H4 (cell line): ENCODE measurements around the gene SLC22A5. TPM values are rescaled to one million over a fixed set of nuclear protein-coding genes. Genes with fewer than 3 reads are reported as not detected.

Source experiments
- DNase-seq: peaks from one replicate; pipeline ENCODE4 v3.0.0-alpha.2; 2015; ENCODE audit warnings: low spot score
- total RNA-seq: library from RNA; depleted of rRNA; stranded (reverse); fragments of >200 nt; shearing (Covaris generic); gene quantifications from 2 replicates; pipeline ENCODE4 v1.2.3, GENCODE V29; 2014

The SLC22A5 gene
- total RNA-seq, 1 experiment from 2014 or later = 6.9 TPM

DNA sequence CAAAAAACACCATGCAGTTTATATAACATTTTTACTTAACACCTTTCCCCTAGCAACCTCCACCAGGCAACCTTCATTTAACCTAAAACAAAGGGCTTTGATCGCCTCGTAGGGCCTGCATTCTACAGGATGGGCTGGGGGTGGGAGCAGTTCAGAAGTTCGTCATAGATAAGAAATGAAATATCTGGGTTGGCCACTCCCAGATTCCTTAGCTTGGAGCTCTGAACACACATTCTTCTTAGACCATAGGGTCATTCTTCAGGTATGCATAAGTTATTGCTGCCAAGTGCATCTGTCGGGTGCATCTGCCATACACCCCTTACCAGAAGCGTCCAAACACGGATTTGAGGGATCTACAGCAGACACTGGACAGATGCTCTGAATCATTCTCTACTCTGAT, 4.3 kb upstream of the SLC22A5 start:
- no peak for DNase-seq

DNA sequence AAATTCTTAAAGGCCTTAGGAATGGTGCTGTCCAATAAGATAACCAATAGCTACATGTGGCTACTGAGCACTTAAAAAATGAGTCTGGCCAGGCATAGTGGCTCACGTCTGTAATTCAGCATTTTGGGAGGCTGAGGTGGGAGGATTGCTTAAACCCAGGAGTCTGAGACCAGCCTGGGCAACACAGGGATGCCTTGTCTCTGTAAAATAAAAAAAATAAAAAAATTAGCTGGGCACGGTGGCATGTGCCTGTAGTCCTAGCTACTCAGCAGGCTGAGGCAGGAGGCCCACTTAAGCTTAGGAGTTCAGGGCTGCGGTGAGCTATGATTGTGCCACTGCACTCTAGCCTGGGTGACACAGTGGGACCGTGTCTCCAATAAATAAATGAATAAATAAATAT, 1.3 kb upstream of the SLC22A5 start:
- no peak for DNase-seq

DNA sequence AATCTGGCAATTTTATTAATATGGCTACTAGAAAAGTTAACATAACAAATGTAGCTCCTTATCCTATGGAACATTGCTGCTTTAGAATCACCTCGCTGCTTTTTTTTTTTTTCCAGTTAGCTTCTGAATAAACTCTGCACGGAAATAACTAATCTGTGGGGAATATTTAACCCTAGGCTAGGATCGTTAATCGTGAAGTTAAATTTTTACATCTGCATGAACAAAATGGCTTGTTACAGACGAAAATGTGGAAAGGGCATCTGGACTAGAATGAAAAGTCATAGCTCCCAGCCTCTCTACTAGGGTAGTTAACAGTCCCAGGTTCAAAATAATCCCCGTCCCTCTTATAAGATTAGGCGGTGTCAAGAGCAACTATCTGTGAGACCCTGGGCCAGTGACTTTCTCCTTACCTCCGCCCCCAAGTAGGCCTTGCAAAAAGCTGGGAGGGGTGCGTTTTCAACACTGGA, 470 bp upstream of the SLC22A5 start:
- no peak for DNase-seq

DNA sequence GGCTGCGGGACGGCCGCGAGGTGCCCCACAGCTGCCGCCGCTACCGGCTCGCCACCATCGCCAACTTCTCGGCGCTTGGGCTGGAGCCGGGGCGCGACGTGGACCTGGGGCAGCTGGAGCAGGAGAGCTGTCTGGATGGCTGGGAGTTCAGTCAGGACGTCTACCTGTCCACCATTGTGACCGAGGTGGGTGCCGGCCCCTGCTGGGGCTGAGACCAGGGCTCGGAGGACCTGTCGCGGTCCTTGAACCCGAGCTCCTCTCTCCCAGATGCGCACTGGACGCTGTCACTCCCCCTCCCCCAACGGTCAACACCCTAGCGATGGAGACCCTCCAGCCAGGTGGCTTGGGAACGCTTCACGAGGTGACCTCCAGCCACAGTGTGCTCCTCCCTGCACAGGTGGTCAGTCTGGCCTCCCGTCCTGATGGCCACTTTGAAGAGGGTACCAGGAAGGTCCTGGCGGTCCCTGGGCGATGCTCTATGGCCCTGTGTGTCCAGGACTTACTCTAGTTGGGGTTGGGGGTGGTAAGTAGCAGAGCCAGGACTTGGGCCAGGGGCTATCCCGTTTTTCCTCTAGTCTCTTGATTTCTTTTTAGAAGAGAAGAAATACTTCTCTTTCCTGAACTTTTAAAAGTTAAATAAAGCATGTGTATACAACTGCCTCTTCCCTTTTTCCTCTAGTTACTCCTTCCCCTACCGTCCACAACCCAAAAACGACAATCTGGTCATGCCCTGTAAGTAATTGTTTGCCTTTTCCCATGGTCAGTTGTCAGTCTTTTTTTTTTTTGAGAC, 866 bp downstream of the SLC22A5 start:
- DNase-seq = no peak

DNA sequence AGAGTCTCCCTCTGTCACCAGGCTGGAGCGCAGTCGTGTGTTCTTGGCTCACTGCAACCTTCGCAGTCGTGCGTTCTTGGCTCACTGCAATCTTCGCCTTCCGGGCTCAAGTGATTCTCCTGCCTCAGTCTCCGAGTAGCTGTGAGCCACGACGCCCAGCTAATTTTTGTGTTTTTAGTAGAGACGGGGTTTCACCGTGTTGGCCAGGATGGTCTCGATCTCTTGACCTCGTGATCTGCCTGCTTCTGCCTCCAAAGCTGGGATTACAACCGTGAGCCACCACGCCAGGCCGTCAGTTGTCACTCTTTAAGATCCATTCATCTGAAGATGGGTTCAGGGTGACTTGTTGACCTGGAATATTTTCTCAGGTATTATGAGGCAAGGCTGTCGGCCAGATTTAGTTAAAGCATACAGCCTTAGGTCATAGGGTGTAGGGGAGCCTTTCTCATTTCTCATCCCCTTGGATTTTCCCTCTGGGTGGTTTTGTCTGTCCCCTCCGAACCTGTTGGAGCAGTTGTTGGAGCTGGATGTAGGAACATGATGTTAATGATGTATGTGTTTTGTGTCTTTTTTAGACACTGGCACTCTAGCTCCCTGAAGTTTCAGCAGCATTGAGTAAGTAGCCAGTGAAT, 1.6 kb downstream of the SLC22A5 start:
- no peak for DNase-seq

DNA sequence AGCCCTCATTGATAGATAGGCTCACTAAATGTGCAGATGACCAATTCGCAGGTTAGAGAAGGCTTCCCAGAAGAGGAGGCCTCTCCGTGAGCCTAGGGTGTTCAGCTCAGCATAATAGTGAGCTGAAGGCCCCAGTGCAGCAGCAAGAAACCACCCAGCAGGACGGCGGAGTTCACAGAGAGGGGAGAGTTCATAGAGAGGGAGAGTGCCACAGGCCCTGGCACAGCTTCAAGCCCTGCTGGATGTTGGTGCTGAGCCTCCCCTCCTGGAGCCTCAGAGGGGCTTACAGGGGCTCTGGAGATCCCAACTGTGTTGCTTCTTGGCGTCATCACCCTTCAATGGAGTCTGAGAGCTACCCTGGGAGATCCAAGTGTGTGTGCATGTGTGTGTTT, 2.1 kb downstream of the SLC22A5 start:
- no peak for DNase-seq

- DNase-seq = no peak
These were observed 2.6 kb downstream of the SLC22A5 start for GRCh38 chr5:132372127-132372526.

DNA sequence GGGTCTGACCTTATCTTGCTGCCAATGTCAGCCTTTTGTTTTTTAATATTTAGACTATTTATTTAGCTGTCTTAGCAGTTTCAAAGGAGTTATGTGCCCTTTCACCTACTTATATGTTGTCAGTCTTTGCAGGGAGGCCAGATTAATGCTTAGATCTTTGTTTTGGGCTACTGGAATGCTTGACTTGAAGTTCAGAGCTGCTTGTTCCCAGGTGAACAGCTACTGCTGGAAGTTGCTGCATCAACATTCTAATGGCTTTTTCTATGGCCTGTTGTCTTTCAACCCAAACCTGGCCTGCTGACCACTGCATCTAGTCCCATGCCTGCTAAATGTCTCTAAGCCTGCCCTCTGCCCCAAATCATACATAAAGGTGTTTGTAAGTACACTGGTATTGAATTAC, 3.0 kb downstream of the SLC22A5 start:
- DNase-seq = no peak

GRCh38 chr5:132375957-132376356, 6.4 kb downstream of the SLC22A5 start:
- DNase-seq = no peak

- DNase-seq = no peak
These were observed 7.5 kb downstream of the SLC22A5 start for GRCh38 chr5:132376694-132377641.

GRCh38 chr5:132377738-132378137, 8.2 kb downstream of the SLC22A5 start:
- DNase-seq = no peak

- DNase-seq = no peak
These were observed 9.1 kb downstream of the SLC22A5 start for GRCh38 chr5:132378580-132378979.

DNA sequence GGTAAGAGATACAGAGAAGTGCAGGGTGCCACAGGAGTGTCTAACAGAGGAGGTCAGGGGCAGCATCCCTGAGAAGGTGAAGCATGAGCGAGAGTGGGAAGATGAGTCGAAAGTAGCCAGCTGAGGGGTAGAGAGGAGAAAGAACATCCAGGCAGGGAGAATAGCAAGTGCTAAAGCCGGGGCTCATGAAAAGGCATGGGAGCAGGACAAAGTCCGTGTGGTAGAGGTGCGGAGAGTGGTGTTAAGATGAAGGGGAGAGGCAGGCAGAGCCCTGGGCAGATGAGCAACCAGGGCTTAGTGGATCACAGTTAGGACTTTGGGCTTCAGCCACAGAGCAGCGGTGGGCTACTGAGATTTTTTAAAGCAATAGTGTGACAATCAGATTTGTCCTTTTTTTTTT, 10.5 kb downstream of the SLC22A5 start:
- no peak for DNase-seq

- DNase-seq = no peak
These were observed 11.2 kb downstream of the SLC22A5 start for GRCh38 chr5:132380741-132381140.

- no peak for DNase-seq
These were observed 12.1 kb downstream of the SLC22A5 start for GRCh38 chr5:132381614-132382013.

DNA sequence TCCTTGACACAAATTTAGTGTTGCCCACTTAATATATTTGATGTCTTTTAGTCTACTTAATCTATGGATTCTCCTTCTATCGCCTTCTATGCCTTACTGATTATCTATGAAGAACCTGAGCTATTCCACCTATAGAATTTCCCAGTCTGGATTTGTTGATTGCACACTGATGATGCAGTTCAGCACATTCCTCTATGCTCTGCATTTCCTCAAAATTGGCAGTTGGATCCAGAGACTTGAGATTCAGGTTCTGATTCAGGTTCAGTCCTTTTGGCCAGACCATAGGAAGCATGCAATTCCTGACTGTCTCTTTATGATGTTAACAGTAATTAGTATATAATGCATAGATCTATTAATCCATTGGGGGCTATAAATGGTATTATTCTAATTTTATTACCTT, 13.8 kb downstream of the SLC22A5 start:
- DNase-seq = no peak

DNA sequence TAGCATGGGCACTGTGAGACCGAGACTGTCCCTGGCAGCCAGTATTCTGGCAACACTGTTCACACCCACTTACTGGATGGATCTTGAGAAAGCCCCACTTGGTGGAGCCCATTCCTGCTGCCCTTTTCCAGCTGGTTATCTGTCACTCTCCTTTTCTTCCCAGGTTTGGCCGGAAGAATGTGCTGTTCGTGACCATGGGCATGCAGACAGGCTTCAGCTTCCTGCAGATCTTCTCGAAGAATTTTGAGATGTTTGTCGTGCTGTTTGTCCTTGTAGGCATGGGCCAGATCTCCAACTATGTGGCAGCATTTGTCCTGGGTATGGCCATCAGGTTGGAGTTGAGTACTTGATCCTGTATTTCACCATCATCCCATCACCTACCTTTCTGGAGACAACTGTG, 14.5 kb downstream of the SLC22A5 start:
- DNase-seq = no peak

- DNase-seq = no peak
These were observed 15.1 kb downstream of the SLC22A5 start for GRCh38 chr5:132384506-132385050.

GRCh38 chr5:132385326-132386105, 16.0 kb downstream of the SLC22A5 start:
- peak; percentile 86 for DNase-seq

DNA sequence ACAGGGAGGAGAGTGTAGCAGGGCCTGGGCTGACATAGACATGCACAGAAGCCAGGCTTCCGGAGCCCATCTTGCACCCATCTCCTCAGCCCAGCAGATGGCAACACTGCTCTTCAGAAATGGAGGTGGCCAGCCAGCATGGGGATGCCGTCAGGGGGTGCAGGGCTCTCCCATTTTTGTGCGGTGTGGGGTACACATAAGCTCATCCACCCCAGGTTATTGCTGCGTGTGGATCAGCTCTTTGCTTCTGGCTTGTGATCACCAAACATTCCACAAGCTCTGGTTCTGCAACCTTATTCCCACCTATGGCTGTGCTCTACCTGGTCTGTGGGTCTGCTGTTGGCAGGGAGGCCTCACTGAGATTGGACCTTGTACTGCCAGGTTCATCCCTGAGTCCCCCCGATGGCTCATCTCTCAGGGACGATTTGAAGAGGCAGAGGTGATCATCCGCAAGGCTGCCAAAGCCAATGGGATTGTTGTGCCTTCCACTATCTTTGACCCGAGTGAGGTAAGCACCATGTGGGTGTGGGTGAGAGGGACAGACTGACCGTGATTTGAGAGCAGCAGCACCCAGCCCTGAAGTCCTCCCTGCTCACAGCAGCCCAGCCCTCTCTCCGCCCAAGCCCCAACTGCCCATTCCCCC, 17.3 kb downstream of the SLC22A5 start:
- DNase-seq = peak; percentile 88
